Mammary epithelial cell (primary cell): Measurements from ENCODE around the gene AGXT.

Experiments
- CTCF ChIP-seq, 2 donors: IDR thresholded peaks in 1 of 2; conservative IDR thresholded peaks in 1 of 2; 2 replicates each; pipeline ENCODE4 v1.5.1; 2011 to 2012; ENCODE audit warnings: inconsistent platforms in 2 of 2, low read length in 2 of 2, mild to moderate bottlenecking in 2 of 2, control low read depth in 1 of 2, low read depth in 1 of 2; ENCODE audit not compliant: insufficient read depth in 1 of 2; ENCODE audit errors: extremely low read depth in 1 of 2
- EZH2 ChIP-seq: IDR thresholded peaks from 2 replicates; pipeline ENCODE4 v1.6.1; 2012; ENCODE audit warnings: low read length, inconsistent platforms, borderline replicate concordance

- TF ChIP-seq EZH2 (no peak), CTCF (conservative IDR thresholded peaks at IDR 0.05 in 1 of 2, IDR thresholded peaks at IDR 0.05 in 1 of 2; ENCODE audit: extremely low read depth in 1 of 2, insufficient read depth in 1 of 2, low read depth in 1 of 2, low read length in 2 of 2) (no peak)
These were observed 4.6 kb downstream of the AGXT start for GRCh38 chr2:240873098-240873788.
